ENCODE measurements around the gene CELF1. TPM values are rescaled to one million over a fixed set of nuclear protein-coding genes. Genes with fewer than 3 reads are reported as not detected.
"Not testable (repeated sequence)": the region's sequence is repeated elsewhere in the genome, so short reads cannot be mapped to it uniquely, and the experiment has no call there.

The CELF1 gene
- polyA plus RNA-seq, 1 of the 3 experiments (the other 2 are of a cell fraction), result 47.5 TPM

DNA sequence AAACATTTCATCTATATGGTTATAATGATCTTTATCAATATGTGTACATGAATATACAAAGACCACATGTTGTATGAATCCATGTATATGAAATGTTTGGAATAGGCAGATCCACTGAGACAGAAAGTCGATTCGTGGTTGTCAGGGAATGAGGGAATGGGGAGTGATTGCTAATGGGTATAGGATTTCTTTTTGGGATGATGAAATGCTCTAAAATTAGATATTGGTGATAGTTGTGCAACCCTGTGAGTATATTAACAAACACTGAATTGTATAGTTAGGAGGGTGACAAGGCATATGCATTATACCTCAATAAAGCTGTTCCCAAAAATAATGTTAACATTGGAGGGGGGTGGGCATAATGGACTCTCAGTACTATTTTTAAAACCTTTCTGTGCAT is 7.5 kb upstream of the CELF1 start:
- WGBS (ENCODE audit: low lambda C conversion rate), result 89% methylated on average over 2 of the region's 2 CpGs
- no peak for DNase-seq

DNA sequence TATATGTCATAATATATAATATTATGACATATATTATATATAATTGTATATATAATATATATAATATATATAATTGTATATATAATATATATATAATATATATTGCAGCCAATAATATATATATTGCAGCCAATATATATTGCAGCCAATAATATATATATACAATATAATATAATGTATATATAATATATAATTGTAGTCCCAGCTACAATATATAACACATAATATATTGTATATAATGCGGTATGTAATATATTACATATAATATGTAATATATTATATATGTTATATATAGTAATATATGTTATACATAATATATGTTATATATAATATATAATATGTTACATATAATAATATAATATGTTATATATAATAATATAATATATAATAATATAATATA is 5.8 kb upstream of the CELF1 start:
- POLR2A ChIA-PET, result no interaction called here
- Histone ChIP-seq H3K9ac (no peak overlapping the region), H3K9me3 (no peaks in the 10 kb centered on the region), H3K27ac (ENCODE audit: low read depth in 2 of 2, low read length in 1 of 2) (no peak overlapping the region), H3K27me3 (ENCODE audit: insufficient read depth) (no peaks in the 10 kb centered on the region), H3K4me2 (no peak overlapping the region), H3F3A (replicated peaks; ENCODE audit: insufficient read depth) (peaks cover 15% of the 10 kb centered on the region), H3K4me1 (ENCODE audit: control insufficient read depth in 1 of 2, insufficient read depth in 2 of 2, low read depth in 1 of 2, low read length in 1 of 2) (no peaks in the 10 kb centered on the region), H2AFZ (ENCODE audit: low read depth) (no peak overlapping the region), H4K20me1 (ENCODE audit: insufficient read depth) (no peaks in the 10 kb centered on the region), H3K9me2 (no peaks in the 10 kb centered on the region), H3K36me3 (replicated peaks in 1 of 2; ENCODE audit: control insufficient read depth in 1 of 2, insufficient read depth in 2 of 2, low read length in 1 of 2) (no peaks in the 10 kb centered on the region), H3K79me2 (ENCODE audit: insufficient read depth) (no peaks in the 10 kb centered on the region), H3K4me3 (ENCODE audit: low read depth in 2 of 2, low read length in 1 of 2) (no peak overlapping the region)
- no peak for TF ChIP-seq FOXJ3 (CRISPR knock-in tag; IDR thresholded peaks at IDR 0.05)
- TF ChIP-seq NFIC (IDR thresholded peaks at IDR 0.05; ENCODE audit: borderline replicate concordance), result no peak
- TF ChIP-seq, protein P1, sequence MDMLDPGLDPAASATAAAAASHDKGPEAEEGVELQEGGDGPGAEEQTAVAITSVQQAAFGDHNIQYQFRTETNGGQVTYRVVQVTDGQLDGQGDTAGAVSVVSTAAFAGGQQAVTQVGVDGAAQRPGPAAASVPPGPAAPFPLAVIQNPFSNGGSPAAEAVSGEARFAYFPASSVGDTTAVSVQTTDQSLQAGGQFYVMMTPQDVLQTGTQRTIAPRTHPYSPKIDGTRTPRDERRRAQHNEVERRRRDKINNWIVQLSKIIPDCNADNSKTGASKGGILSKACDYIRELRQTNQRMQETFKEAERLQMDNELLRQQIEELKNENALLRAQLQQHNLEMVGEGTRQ (IDR thresholded peaks at IDR 0.05; ENCODE audit: borderline replicate concordance, low read depth, low read length), result no peak
- 91% methylated on average over 1 of the region's 1 CpG for WGBS (ENCODE audit: low lambda C conversion rate)
- DNase-seq, result no peak
- CTCF ChIA-PET, result no interaction called here

More for the DNA sequence above, 7.5 kb upstream of the CELF1 start:
- H3K9me3 ChIP-seq, result no peaks in the 10 kb centered on the region
- no peak overlapping the region for H3K9ac ChIP-seq
- H3K27me3 ChIP-seq (ENCODE audit: insufficient read depth), result no peaks in the 10 kb centered on the region
- H3K27ac ChIP-seq (ENCODE audit: low read depth in 2 of 2, low read length in 1 of 2), result no peak overlapping the region
- POLR2A ChIA-PET, result no interaction called here
- H3K4me3 ChIP-seq (ENCODE audit: low read depth in 2 of 2, low read length in 1 of 2), result no peak overlapping the region
- H2AFZ ChIP-seq (ENCODE audit: low read depth), result no peak overlapping the region
- H4K20me1 ChIP-seq (ENCODE audit: insufficient read depth), result no peaks in the 10 kb centered on the region
- no peak overlapping the region for H3K4me2 ChIP-seq
- no peaks in the 10 kb centered on the region for H3K36me3 ChIP-seq (replicated peaks in 1 of 2; ENCODE audit: control insufficient read depth in 1 of 2, insufficient read depth in 2 of 2, low read length in 1 of 2)
- no peak for TF ChIP-seq SMC3 (IDR thresholded peaks at IDR 0.05; ENCODE audit: low read depth, low read length)
- TF ChIP-seq RAD21 (IDR thresholded peaks at IDR 0.05; ENCODE audit: low read length), result no peak
- TF ChIP-seq, protein P2, sequence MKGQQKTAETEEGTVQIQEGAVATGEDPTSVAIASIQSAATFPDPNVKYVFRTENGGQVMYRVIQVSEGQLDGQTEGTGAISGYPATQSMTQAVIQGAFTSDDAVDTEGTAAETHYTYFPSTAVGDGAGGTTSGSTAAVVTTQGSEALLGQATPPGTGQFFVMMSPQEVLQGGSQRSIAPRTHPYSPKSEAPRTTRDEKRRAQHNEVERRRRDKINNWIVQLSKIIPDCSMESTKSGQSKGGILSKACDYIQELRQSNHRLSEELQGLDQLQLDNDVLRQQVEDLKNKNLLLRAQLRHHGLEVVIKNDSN (IDR thresholded peaks at IDR 0.05; ENCODE audit: borderline replicate concordance, low read depth), result no peak
- TF ChIP-seq JUND (IDR thresholded peaks at IDR 0.05), result no peak
- no peak for TF ChIP-seq EZH2phosphoT487 (IDR thresholded peaks at IDR 0.05; ENCODE audit: borderline replicate concordance, low read depth)
- H3K4me1 ChIP-seq (ENCODE audit: control insufficient read depth in 1 of 2, insufficient read depth in 2 of 2, low read depth in 1 of 2, low read length in 1 of 2), result peaks cover 0 to 3% of the 10 kb centered on the region in 2 experiments; a peak in 2 of 4 replicates
- H3K9me2 ChIP-seq, result no peaks in the 10 kb centered on the region
- CTCF ChIA-PET, result no interaction called here
- no peaks in the 10 kb centered on the region for H3F3A ChIP-seq (replicated peaks; ENCODE audit: insufficient read depth)
- peaks cover 9% of the 10 kb centered on the region; the same call in 1 of the 2 replicates for H3K79me2 ChIP-seq (ENCODE audit: insufficient read depth)

DNA sequence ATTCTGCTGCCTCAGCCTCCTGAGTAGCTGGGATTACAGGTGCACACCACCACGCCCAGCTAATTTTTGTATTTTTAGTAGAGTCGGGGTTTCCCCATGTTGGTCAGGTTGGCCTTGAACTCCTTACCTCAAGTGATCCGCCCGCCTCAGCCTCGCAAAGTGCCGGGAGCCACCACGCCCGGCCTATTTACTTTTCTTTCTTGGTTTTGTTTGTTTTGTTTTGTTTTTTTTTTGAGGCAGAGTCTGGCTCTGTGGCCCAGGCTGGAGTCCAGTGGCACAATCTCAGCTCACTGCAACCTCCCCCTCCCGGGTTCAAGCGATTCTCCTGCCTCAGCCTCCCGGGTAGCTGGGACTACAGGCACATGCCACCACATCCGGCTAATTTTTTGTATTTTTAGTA is 4.1 kb upstream of the CELF1 start:
- 90% methylated on average over 12 of the region's 12 CpGs for WGBS (ENCODE audit: low lambda C conversion rate)
- H3K9ac ChIP-seq; H3K4me1 ChIP-seq (ENCODE audit: control insufficient read depth in 1 of 2, insufficient read depth in 2 of 2, low read depth in 1 of 2, low read length in 1 of 2); H3K9me3 ChIP-seq; DNase-seq; H3K27ac ChIP-seq (ENCODE audit: low read depth in 2 of 2, low read length in 1 of 2); H4K20me1 ChIP-seq (ENCODE audit: insufficient read depth); H3K27me3 ChIP-seq (ENCODE audit: insufficient read depth); H3K36me3 ChIP-seq (replicated peaks in 1 of 2; ENCODE audit: control insufficient read depth in 1 of 2, insufficient read depth in 2 of 2, low read length in 1 of 2); H3K9me2 ChIP-seq; POLR2A ChIA-PET; H2AFZ ChIP-seq (ENCODE audit: low read depth); H3K4me3 ChIP-seq (ENCODE audit: low read depth in 2 of 2, low read length in 1 of 2); H3K4me2 ChIP-seq: not testable (repeated sequence)
- CTCF ChIA-PET, result interaction anchor here (1.0 kb wide), 1 partner anchor 296 kb away, joined by 3 read pairs; no protein-coding TSS in a partner anchor
- H3K79me2 ChIP-seq (ENCODE audit: insufficient read depth), result peaks cover 11% of the 10 kb centered on the region
- peaks cover 15% of the 10 kb centered on the region for H3F3A ChIP-seq (replicated peaks; ENCODE audit: insufficient read depth)
